HepG2 (cell line): Measurements from ENCODE around the gene CCDC183.

Source experiments
- BCLAF1 ChIP-seq: fragments of 450-650 bp; IDR thresholded peaks from 2 replicates; pipeline ENCODE4 v1.6.1; 2017; ENCODE audit warnings: mild to moderate bottlenecking
- CREB1 ChIP-seq, 2 experiments: fragments of 450-650 bp in 1 of 2; IDR thresholded peaks; 2 replicates each; pipeline ENCODE4 v1.6.1; 2016 to 2017; ENCODE audit warnings: control low read depth in 1 of 2, mild to moderate bottlenecking in 1 of 2, missing compliant biosample characterization in 1 of 2, missing genetic modification characterization in 1 of 2
- CTCF ChIP-seq: sonication (generic); formaldehyde crosslinking; IDR thresholded peaks from 2 replicates; pipeline ENCODE4 v1.5.0; 2020; ENCODE audit warnings: mild to moderate bottlenecking, missing genetic modification reagents, moderate library complexity
- ESRRA ChIP-seq: sonication (generic); formaldehyde crosslinking; IDR thresholded peaks from 2 replicates; pipeline ENCODE4 v1.5.1; 2020; ENCODE audit warnings: mild to moderate bottlenecking, low read depth, missing genetic modification reagents
- RAD21 ChIP-seq: fragments of 450-650 bp; formaldehyde crosslinking; IDR thresholded peaks from 2 replicates; pipeline ENCODE4 v1.5.0; 2020; ENCODE audit warnings: mild to moderate bottlenecking

- TF ChIP-seq CTCF = no peak
- no peak for TF ChIP-seq CREB1 (IDR thresholded peaks at IDR 0.05)
- no peak for TF ChIP-seq CREB1 (CRISPR knock-in tag; IDR thresholded peaks at IDR 0.05)
- no peak for TF ChIP-seq RAD21 (CRISPR knock-in tag)
- no peak for TF ChIP-seq ESRRA (CRISPR knock-in tag)
- no peak for TF ChIP-seq BCLAF1
These were observed 13.7 kb upstream of the CCDC183 start for GRCh38 chr9:136782452-136782851.
